HFF-Myc (cell line): ENCODE data around the gene TRRAP.

Source experiments
- DNase-seq: peaks from one replicate; pipeline ENCODE4 v3.0.0-alpha.2; 2011; ENCODE audit warnings: low read depth; ENCODE audit errors: extremely low read depth
- H3K4me3 ChIP-seq: replicated peaks from 2 replicates; pipeline ENCODE4 v1.5.1; 2011; ENCODE audit warnings: low read depth, mild to moderate bottlenecking, control low read depth, low read length
- TF ChIP-seq, protein P1 (sequence below): IDR thresholded peaks from 2 replicates; pipeline ENCODE4 v1.5.1; 2012; ENCODE audit warnings: mild to moderate bottlenecking, low read depth, low read length, control low read depth; ENCODE audit errors: missing control alignments

The TRRAP gene

DNA sequence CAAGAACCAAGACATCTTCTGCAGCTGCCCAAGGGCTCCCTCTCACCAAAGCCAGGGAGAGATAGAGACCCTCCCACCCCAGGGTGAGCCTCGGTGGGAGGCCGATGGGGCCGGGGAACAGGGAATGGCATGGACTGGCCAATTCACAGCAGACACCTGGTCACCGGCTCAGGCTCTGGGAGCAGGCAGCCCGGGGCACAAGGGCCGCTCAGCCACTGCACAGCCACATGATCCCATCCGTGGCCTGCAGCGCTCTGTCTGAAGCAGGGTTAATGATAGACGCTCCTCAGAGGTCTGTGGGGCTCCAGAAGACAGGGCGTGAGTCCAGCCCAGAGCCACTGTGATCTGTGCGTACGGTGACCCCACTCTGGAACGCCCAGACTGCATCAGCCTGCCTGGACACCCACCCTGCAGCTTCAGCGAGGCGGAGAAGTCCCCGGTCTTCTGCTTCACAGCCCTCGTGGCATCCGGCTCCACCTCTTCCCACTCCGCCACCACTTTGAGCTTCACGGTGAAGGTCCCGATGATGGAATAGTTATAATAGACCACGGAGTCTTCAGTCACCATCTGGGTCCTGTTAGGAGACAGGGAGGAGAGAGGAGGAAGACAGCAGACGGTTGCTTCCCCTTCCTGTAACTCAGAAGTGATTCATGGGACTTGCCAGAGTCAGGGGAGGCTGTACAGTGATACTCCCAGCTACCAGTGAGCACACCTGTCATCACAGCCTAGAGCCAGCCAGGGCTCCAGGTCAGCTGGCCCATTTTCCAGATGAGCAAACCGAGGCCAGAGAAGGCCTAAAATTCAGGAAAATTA, 22.5 kb upstream of the TRRAP start:
- TF ChIP-seq, protein P1, sequence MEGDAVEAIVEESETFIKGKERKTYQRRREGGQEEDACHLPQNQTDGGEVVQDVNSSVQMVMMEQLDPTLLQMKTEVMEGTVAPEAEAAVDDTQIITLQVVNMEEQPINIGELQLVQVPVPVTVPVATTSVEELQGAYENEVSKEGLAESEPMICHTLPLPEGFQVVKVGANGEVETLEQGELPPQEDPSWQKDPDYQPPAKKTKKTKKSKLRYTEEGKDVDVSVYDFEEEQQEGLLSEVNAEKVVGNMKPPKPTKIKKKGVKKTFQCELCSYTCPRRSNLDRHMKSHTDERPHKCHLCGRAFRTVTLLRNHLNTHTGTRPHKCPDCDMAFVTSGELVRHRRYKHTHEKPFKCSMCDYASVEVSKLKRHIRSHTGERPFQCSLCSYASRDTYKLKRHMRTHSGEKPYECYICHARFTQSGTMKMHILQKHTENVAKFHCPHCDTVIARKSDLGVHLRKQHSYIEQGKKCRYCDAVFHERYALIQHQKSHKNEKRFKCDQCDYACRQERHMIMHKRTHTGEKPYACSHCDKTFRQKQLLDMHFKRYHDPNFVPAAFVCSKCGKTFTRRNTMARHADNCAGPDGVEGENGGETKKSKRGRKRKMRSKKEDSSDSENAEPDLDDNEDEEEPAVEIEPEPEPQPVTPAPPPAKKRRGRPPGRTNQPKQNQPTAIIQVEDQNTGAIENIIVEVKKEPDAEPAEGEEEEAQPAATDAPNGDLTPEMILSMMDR: no peak
- H3K4me3 ChIP-seq: no peak overlapping the region
- DNase-seq: no peak

DNA sequence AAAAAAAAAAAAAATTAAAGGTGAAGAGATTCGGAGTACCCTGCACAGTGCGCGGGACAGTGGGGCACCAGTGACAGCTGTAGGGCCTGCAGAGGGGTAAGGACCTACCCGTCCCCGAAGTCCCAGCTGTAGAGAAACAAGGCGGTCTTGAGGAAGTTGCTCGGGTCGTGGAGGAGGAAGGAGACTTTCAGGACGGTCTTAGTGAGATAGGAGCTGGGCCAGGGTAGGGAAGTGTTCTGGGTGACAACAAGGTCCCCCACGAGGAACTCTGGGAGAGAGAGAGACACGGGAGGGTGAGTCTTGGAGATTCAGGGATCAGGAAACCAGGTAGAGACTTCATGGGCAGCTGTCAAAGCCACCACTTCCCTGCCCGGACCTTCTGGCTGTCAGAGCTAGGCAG, 18.3 kb upstream of the TRRAP start:
- no peak overlapping the region for H3K4me3 ChIP-seq
- TF ChIP-seq, protein P1: no peak
- no peak for DNase-seq

DNA sequence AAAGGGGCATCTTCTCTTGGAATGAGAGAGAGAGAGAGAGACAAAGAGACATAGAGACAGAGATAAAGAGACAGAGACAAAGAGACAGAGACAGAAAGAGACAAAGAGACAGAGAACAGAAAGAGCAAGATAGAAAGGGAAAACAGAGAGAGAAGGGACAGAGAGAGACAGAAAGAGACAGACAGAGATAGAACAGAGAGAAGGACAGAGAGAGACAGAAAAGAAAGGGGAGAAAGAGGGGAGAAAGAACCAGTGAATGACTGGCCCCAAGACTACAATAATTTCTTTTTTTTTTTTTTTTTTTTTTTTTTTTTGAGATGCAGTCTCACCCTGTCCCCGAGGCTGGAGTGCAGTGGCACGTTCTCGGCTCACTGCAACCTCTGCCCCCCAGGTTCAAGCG, 16.1 kb upstream of the TRRAP start:
- TF ChIP-seq, protein P1: no peak
- no peak overlapping the region for H3K4me3 ChIP-seq
- DNase-seq: no peak

DNA sequence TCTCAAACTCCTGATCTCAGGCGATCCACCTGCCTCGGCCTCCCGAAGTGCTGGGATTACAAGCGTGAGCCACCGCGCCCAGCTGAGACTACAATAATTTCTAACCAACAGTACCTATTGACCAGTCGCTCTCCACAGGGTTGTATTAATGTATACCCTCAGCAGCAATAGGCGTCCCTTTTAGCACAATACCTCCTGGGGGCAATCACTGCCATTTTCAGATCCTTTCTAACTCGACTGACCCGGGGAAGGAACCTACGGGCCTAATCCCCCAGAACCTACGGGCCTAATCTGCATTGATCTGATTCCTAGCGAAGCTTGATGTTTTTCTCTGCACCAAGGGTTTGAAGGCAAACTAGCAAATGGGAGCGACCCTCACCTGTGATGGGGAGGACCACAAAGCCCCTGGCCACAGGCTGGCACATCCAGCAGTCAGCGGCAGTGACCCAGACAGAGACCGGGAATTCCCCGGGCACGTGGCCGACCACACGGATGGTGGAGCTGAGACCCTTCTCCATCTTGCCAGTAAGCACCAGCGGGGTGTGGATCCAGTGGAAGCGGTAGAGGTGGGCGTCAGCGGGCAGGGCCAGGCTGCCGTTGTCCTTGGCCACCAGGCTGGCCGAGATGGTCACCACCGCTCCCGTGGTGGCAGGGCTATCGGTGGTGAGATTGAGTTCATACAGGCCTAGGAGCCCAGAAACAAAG, 15.5 kb upstream of the TRRAP start:
- DNase-seq: no peak
- TF ChIP-seq, protein P1: no peak
- no peak overlapping the region for H3K4me3 ChIP-seq

DNA sequence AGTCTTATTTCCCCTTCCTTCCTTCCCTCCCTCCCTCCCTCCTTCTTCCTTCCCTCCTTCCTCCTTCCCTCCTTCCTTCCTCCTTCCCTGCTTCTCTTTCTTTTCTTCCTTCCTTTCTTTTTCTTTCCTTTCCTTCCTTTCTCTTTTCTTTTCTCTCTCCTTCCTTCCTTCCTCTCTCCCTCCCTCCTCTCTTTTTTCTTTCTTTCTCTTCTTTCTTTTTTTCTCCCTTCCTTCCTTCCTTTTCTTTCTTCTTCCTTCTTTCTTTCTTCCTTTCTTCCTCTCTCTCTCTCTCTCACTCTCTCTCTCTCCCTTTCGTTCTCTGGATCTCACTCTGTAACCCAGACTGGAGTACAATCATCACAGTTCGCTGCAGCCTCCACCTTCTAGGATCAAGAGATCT, 14.7 kb upstream of the TRRAP start:
- TF ChIP-seq, protein P1: no peak
- H3K4me3 ChIP-seq: no peak overlapping the region

DNA sequence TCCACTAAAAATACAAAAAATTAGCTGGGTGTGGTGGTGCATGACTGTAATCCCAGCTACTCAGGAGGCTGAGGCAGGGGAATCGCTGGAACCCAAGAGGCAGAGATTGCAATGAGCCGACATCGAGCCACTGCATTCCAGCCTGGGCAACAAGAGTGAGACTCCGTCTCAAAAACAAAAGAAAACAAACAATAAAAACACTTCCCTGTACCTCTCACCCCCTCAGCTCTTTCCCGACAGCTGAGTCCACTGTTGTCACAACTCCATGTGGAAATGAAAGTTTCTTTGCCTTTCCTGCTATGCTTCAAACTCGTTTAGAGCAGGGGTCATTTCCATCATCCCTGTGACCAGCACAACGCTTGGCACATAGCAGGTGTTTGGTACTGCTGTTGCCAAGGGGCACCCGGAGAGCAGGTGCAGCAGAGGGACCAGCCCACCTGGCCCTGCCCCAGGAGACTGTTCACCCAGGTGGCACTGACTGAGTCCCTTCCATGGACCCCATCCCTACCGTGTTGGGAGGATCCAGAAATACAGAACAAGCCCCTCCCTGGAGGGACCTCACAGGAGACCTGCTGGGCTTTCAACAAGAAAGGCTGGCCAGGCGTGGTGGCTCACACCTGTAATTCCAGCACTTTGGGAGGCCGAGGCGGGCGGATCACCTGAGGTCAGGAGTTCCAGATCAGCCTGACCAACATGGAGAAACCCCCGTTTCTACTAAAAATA, 13.4 kb upstream of the TRRAP start:
- no peak for DNase-seq
- H3K4me3 ChIP-seq: no peak overlapping the region
- TF ChIP-seq, protein P1: no peak

More for the DNA sequence above, 14.7 kb upstream of the TRRAP start:
- no peak for DNase-seq
